Naive thymus-derived CD8-positive, alpha-beta T cell (primary cell): Measurements from ENCODE around the gene ZFP62. TPM values are rescaled to one million over a fixed set of nuclear protein-coding genes. Genes with fewer than 3 reads are reported as not detected.

Experiments
- ATAC-seq, 2 donors: fragments of 150-1000 bp; cut with Tn5 transposase in 1 of 2; sonication (Bioruptor Pico), chemical (Tn5 transposase) in 1 of 2; 1 replicate in 1 of 2; 2 replicates in 1 of 2; pipeline ENCODE4 v1.10.0; 2021; ENCODE audit warnings: mild to moderate bottlenecking in 2 of 2, moderate library complexity in 2 of 2
- POLR2A ChIA-PET: fragments of 350-600 bp; sonication (Branson Sonifier 250); formaldehyde crosslinking; loops from one replicate; lab custom pipeline; 2021; ENCODE audit warnings: antibody characterized with exemption; lab: Charles Lee
- DNase-seq, 10 donors: peaks; one replicate each; pipeline versions ENCODE4 v3.0.0 to v3.0.0-alpha.2; 2020 to 2022
- H3K27ac Mint-ChIP-seq, 10 donors: one replicate each; pipeline ENCODE4 v1.8.0; 2020 to 2022; ENCODE audit warnings: mild to moderate bottlenecking in 10 of 10, mixed read lengths in 10 of 10, moderate library complexity in 4 of 10, inconsistent platforms in 1 of 10
- H3K27me3 Mint-ChIP-seq, 5 donors: one replicate each; pipeline ENCODE4 v1.8.0; 2021 to 2022; ENCODE audit warnings: mixed read lengths in 5 of 5
- H3K36me3 Mint-ChIP-seq, 3 donors: one replicate each; pipeline ENCODE4 v1.8.0; 2020 to 2022; ENCODE audit warnings: mixed read lengths in 3 of 3, mild to moderate bottlenecking in 2 of 3, inconsistent platforms in 1 of 3
- H3K4me1 Mint-ChIP-seq, 4 donors: one replicate each; pipeline ENCODE4 v1.8.0; 2021 to 2022; ENCODE audit warnings: mixed read lengths in 4 of 4
- H3K4me3 Mint-ChIP-seq, 10 donors: one replicate each; pipeline ENCODE4 v1.8.0; 2020 to 2022; ENCODE audit warnings: mild to moderate bottlenecking in 10 of 10, mixed read lengths in 10 of 10, moderate library complexity in 6 of 10, inconsistent platforms in 1 of 10
- H3K9me3 Mint-ChIP-seq, 9 donors: one replicate each; pipeline ENCODE4 v1.8.0; 2020 to 2022; ENCODE audit warnings: mixed read lengths in 9 of 9, mild to moderate bottlenecking in 3 of 9, inconsistent platforms in 1 of 9, moderate library complexity in 1 of 9
- polyA plus RNA-seq, 3 donors: library from polyadenylated mRNA; unstranded; fragments of 300-500 nt; fragmentation: Illumina TruSeq; gene quantifications; one replicate each; pipeline ENCODE4 v1.2.3, GENCODE V29; 2021
- total RNA-seq, 8 experiments: library from RNA in 2 of 8; stranded (reverse) in 2 of 8; gene quantifications; one replicate each; pipeline ENCODE4 v1.2.3 and lab custom pipeline; 2021 to 2026

ZFP62 gene
- total and polyA plus RNA-seq, 5 experiments from 2014 or later = 20.0 to 74.4 (median 26.0) TPM

DNA sequence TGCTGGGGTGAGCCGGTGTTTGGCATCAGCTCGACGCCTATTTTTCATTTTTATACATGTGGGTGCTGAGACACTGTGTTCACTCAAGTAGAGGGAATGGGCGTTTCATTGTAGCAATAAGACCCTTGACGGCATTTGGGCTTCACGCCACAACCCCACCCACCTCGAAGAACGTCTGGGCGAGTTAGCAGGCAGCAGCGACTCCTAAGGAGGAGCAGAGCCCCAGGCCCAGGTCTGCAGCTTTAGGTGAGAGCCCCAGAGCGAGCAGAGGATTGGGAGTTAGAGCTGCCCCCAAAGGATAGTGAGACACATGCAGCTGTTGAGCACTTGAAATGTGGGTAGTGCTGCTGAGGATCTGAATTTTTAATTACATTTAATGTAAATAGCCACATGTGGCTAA, 1.6 kb upstream of the ZFP62 start:
- H3K36me3 Mint-ChIP-seq = peaks cover 0 to 16% (median 0%) of the 10 kb centered on the region in 3 donors
- peaks cover 0 to 2% (median 0%) of the 10 kb centered on the region in 5 donors for H3K27me3 Mint-ChIP-seq
- H3K9me3 Mint-ChIP-seq = no peaks in the 10 kb centered on the region
- peak overlapping the region in 3 of 10 donors; percentile 29 to 66 (median 52) for H3K27ac Mint-ChIP-seq
- H3K4me3 Mint-ChIP-seq = peak overlapping the region in 6 of 10 donors; percentile 9 to 66 (median 42)
- DNase-seq (no peak), ATAC-seq (no peak)
- H3K4me1 Mint-ChIP-seq = peaks cover 16 to 26% (median 20%) of the 10 kb centered on the region in 4 donors
- POLR2A ChIA-PET = interaction anchor here (1.1 to 8.3 kb wide), 9 partner anchors 31 to 380 kb away, joined by 3 to 124 read pairs (median 7); partner anchors contain the start of genes MGAT1 and TRIM41

DNA sequence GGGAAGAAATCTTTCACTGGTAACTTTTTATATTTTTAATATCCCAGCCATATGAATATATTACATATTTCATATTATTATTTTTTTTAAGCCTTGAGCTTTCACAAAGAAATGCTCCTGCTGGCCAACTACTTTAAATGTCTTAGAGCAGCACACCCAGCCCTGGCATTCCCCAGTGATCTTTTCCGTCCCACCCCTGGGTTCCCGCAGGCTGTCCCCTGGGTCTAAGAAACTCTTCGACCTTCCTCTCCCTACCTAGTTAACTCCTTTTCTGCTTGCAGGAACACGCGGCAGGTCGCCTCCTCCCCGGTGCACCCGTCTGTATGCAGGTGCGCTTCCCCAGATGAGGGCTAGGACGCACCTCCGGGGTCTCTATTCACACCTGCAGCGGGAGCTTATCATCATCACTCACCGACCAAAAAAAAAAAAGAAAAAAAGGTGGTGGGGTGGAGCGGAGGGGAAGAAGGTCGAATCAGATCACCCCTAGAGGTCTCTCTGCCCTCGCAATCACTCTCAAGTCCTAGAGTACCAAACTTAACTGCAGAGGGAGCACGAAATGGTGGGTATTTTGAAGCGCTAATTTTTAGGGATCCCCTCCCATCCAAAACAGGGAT, 696 bp downstream of the ZFP62 start:
- DNase-seq (peak in 7 of 10 donors; percentile 28 to 84 (median 56)), ATAC-seq (peak; percentile 75 to 81)
- Mint-ChIP-seq H3K27me3 (no peaks in the 10 kb centered on the region), H3K36me3 (peaks cover 4 to 35% (median 9%) of the 10 kb centered on the region in 3 donors), H3K27ac (peak overlapping the region; percentile 87 to 97 (median 96)), H3K9me3 (no peaks in the 10 kb centered on the region), H3K4me3 (peak overlapping the region; percentile 83 to 95 (median 91)), H3K4me1 (peaks cover 21 to 40% (median 27%) of the 10 kb centered on the region in 4 donors)
- POLR2A ChIA-PET = interaction anchor here (0.6 to 8.3 kb wide), 18 partner anchors 10 to 770 kb away, joined by 3 to 124 read pairs (median 4); partner anchors contain the start of gene MGAT1

DNA sequence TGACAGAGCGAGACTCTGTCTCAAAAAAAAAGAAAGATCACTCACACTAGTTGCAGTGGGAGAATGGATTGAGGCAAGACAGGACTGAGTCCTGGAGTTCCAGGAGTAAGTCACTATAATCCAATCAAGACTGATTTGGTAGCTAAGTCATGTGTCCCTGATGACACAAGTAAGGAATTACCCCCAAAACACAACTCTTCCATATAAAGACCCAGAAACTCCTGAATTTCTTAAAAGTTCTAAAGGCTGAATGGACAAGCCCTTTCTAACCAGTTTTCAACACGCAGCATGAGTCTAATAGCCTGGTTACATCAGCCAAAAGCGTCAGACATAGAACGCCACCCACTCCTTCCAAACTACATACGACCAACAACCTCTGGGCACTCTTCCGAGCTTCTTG, 2.5 kb downstream of the ZFP62 start:
- Mint-ChIP-seq H3K4me3 (peak overlapping the region in 2 of 10 donors; percentile 41 to 50), H3K36me3 (peaks cover 4 to 44% (median 10%) of the 10 kb centered on the region in 3 donors), H3K4me1 (peaks cover 26 to 50% (median 38%) of the 10 kb centered on the region in 4 donors)

DNA sequence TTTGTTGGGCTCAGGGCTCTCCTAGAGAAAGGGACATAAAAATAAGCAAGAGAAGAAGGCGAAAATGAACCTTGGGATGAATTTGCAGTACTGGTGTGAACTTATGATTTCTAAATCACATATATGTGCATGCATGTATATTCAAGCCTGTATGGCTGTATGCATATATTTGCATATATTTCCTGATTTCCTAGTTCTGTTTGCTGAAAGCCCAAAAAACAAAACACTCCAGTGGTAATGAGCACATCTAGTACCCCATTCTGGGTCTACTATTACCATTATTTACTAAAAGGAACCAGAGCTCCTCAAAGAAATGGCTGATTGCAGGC, 7.3 kb downstream of the ZFP62 start:
- Mint-ChIP-seq H3K36me3 (peaks cover 38 to 80% (median 45%) of the 10 kb centered on the region in 3 donors), H3K9me3 (peaks cover 0 to 29% (median 24%) of the 10 kb centered on the region in 9 donors), H3K27ac (no peak overlapping the region), H3K4me1 (peaks cover 12 to 50% (median 32%) of the 10 kb centered on the region in 4 donors), H3K4me3 (peak overlapping the region in 1 of 10 donors; percentile 31), H3K27me3 (no peaks in the 10 kb centered on the region)
- ATAC-seq (no peak), DNase-seq (no peak)
- POLR2A ChIA-PET = interaction anchor here (0.5 kb wide), 1 partner anchor 11 kb away, joined by 3 read pairs; no protein-coding TSS in a partner anchor

More for the DNA sequence above, 2.5 kb downstream of the ZFP62 start:
- no peak for DNase-seq
- POLR2A ChIA-PET = interaction anchor here (0.7 to 8.3 kb wide), 4 partner anchors 27 to 360 kb away, joined by 3 to 124 read pairs (median 4); no protein-coding TSS in a partner anchor
- peak overlapping the region in 3 of 10 donors; percentile 29 to 38 (median 37) for H3K27ac Mint-ChIP-seq
- no peaks in the 10 kb centered on the region for H3K9me3 Mint-ChIP-seq
- no peaks in the 10 kb centered on the region for H3K27me3 Mint-ChIP-seq
- ATAC-seq = no peak

DNA sequence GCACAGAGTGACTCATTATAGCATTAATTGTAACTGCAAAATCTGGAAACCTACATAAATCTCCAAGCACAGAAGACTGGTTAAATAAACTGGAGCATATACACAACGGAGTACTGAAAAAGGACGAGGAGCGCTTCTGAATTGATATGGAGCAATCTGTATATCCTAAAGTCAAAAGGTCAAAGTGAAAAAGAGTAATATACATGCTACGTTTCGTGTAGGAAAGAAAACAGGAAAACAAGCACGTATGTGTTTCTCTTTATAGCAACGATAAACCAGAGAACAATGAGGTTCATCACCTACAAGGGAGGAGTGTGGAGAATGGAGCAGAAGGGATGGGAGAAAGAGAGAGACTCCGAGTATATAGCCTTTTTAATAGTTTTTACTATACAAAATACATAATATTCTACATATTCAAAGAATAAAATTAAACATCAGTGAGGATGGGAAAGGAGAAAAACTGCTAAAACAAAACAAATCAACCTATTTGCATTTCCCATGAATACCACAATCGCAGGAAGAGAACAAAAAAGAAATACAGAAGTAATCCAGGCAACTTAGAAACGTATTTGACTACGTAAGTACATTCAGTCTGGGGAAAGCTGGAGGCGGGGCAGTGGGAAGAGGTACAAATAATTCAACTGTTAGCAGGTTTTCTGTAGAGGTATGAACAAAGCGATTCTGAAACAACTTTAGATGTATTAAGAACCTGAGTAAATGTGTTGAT, 7.8 kb downstream of the ZFP62 start:
- ATAC-seq (no peak), DNase-seq (no peak)
- peaks cover 0 to 34% (median 24%) of the 10 kb centered on the region in 9 donors for H3K9me3 Mint-ChIP-seq
- peak overlapping the region in 1 of 10 donors; percentile 31 for H3K4me3 Mint-ChIP-seq
- H3K4me1 Mint-ChIP-seq = peaks cover 10 to 45% (median 30%) of the 10 kb centered on the region in 4 donors
- no peak overlapping the region for H3K27ac Mint-ChIP-seq
- POLR2A ChIA-PET = interaction anchor here (1.5 kb wide), 1 partner anchor 22 kb away, joined by 4 read pairs; no protein-coding TSS in a partner anchor
- H3K27me3 Mint-ChIP-seq = no peaks in the 10 kb centered on the region
- H3K36me3 Mint-ChIP-seq = peaks cover 43 to 80% (median 50%) of the 10 kb centered on the region in 3 donors

DNA sequence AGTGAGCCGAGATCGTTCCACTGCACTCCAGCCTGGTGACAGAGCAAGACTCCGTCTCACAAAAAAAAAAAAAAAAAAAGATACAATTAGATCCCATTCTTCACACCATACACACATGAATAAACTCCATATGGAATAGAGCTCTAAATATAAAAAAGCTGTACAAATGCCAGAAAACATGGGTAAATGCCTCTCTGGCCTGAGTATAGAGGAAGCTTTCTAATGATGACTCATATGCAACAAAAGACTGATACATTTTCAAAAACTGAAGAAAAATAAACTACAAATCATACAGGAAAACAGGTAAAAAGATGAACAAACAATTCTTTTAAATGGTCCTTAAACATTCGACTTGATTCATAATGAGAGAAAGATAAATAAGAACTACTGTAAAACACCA, 8.6 kb downstream of the ZFP62 start:
- DNase-seq = no peak
- no peak overlapping the region for H3K27ac Mint-ChIP-seq
- ATAC-seq = no peak
- H3K4me3 Mint-ChIP-seq = no peak overlapping the region
- POLR2A ChIA-PET = interaction anchor here (0.7 to 1.5 kb wide), 2 partner anchors 11 to 22 kb away, joined by 4 to 6 read pairs; no protein-coding TSS in a partner anchor
- peaks cover 0 to 39% (median 25%) of the 10 kb centered on the region in 9 donors for H3K9me3 Mint-ChIP-seq
- no peaks in the 10 kb centered on the region for H3K27me3 Mint-ChIP-seq
- H3K36me3 Mint-ChIP-seq = peaks cover 50 to 83% (median 58%) of the 10 kb centered on the region in 3 donors
- H3K4me1 Mint-ChIP-seq = peaks cover 8 to 44% (median 30%) of the 10 kb centered on the region in 4 donors

DNA sequence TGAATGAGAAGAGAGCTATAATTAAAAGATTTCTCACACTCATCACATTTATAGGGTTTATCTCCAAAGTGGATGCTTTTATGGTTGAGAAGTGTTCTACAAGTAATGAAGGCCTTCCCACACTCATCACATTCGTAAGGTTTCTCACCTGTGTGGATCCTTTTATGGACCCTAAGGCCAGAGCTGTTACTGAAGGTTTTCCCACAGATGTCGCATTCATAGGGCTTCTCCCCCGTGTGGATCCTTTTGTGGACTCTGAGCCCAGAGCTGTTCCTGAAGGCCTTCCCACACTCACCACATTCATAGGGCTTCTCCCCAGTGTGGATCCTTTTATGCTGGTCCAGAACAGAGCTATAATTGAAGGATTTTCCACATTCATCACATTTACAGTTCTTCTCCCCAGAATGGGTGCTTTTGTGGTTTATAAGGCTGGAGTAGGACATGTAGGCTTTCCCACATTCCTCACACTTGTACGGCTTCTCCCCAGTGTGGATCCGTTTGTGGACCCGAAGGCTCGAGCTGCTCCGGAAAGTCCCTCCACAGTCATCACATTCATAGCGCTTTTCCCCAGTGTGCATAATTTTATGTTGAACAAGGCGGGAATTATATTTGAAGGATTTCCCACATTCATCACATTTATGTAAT, 10.5 kb downstream of the ZFP62 start:
- Mint-ChIP-seq H3K27me3 (no peaks in the 10 kb centered on the region), H3K4me3 (no peak overlapping the region), H3K4me1 (peaks cover 8 to 40% (median 24%) of the 10 kb centered on the region in 4 donors), H3K36me3 (peaks cover 51 to 76% (median 69%) of the 10 kb centered on the region in 3 donors), H3K27ac (peak overlapping the region in 1 of 10 donors; percentile 60), H3K9me3 (peaks cover 0 to 45% (median 25%) of the 10 kb centered on the region in 9 donors)
- ATAC-seq (no peak), DNase-seq (no peak)
- POLR2A ChIA-PET = interaction anchor here (0.9 to 2.7 kb wide), 6 partner anchors 10 to 56 kb away, joined by 3 to 14 read pairs (median 6); partner anchors contain the start of gene ZFP62

DNA sequence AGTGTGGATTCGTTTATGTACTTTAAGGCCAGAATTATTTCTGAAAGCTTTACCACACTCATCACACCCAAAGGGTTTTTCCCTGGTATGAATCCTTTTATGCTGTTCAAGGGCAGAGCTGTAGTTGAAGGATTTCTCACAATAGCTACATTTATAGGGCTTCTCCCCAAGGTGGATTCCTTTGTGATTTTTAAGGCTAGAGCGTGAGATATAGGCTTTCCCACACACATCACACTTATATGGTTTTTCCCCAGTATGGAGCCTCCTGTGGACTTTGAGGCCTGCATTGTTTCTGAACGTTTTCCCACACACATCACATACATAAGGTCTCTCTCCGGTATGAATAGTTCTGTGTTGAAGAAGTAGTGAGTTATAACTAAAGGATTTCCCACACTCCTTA, 11.2 kb downstream of the ZFP62 start:
- Mint-ChIP-seq H3K27me3 (no peaks in the 10 kb centered on the region), H3K4me1 (peaks cover 5 to 37% (median 19%) of the 10 kb centered on the region in 4 donors), H3K27ac (no peak overlapping the region), H3K9me3 (peaks cover 0 to 45% (median 25%) of the 10 kb centered on the region in 9 donors), H3K36me3 (peaks cover 51 to 69% (median 69%) of the 10 kb centered on the region in 3 donors), H3K4me3 (no peak overlapping the region)
- POLR2A ChIA-PET = interaction anchor here (1.5 to 2.7 kb wide), 5 partner anchors 11 to 56 kb away, joined by 4 to 14 read pairs (median 6); partner anchors contain the start of gene ZFP62
- no peak for ATAC-seq
- DNase-seq = no peak

DNA sequence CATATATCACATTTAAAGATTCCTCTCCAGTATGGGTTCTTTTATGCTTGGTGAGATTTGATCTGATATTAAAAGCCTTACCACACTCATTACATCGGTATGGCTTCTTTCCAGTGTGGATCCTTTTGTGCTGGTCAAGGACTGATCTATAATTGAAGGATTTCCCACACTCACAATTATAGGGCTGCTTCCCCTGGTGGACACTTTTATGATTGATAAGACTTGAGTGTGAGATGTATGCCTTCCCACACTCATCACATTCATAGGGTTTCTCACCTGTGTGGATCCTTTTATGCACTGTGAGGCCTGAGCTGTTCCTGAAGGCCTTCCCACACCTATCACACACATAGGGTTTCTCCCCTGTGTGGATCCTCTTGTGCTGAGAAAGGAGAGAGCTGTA, 12.2 kb downstream of the ZFP62 start:
- Mint-ChIP-seq H3K27me3 (no peaks in the 10 kb centered on the region), H3K9me3 (peaks cover 0 to 45% (median 25%) of the 10 kb centered on the region in 9 donors), H3K36me3 (peaks cover 51 to 69% (median 65%) of the 10 kb centered on the region in 3 donors), H3K4me3 (no peak overlapping the region), H3K27ac (no peak overlapping the region), H3K4me1 (peaks cover 2 to 33% (median 13%) of the 10 kb centered on the region in 4 donors)
- no peak for ATAC-seq
- POLR2A ChIA-PET = interaction anchor here (0.9 to 2.7 kb wide), 2 partner anchors 12 to 45 kb away, joined by 3 to 14 read pairs; partner anchors contain the start of gene ZFP62
- DNase-seq = no peak

DNA sequence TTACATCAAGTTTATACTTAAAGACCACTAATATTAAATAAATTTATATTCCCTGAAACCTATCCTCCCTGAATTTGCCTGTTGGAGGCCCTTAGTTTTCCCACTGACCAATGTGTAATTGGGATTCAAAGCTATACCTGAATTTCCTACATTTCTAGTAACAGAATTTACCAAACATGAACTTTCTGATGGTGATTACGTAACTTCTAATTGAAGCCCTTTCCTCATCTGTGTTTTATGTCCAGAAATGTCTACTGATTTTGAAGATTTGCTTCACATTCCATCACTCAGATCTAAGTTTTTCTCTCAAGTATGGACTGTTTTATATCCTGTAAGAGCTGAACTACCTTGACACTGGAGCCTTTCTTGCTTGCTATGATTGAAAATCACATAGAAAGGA, 12.8 kb downstream of the ZFP62 start:
- Mint-ChIP-seq H3K27ac (no peak overlapping the region), H3K4me3 (no peak overlapping the region), H3K36me3 (peaks cover 51 to 69% (median 65%) of the 10 kb centered on the region in 3 donors), H3K9me3 (peaks cover 0 to 45% (median 25%) of the 10 kb centered on the region in 9 donors), H3K4me1 (peaks cover 2 to 27% (median 8%) of the 10 kb centered on the region in 4 donors), H3K27me3 (no peaks in the 10 kb centered on the region)
- ATAC-seq = no peak
- no peak for DNase-seq
- POLR2A ChIA-PET = interaction anchor here (0.9 kb wide), 1 partner anchor 44 kb away, joined by 3 read pairs; no protein-coding TSS in a partner anchor

DNA sequence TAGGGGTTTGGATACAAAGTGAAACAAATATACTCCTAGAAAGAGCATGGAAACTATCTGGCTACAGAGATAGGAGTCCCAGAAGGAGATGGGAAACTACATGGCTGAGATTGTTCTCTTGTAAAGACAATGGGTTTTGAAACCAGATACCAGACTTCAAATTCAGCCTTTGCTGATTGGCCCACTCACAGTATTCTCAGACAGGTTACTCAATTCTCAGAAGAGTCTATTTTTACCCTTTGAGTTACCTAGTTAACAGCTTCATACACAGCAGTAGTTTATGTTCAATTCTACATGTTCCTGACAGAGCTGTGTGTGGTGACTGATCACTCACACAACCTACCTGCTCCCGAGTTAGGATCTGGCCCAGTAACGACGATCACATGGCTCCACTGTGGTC, 14.1 kb downstream of the ZFP62 start:
- no peaks in the 10 kb centered on the region for H3K27me3 Mint-ChIP-seq
- POLR2A ChIA-PET = interaction anchor here (0.8 to 1.3 kb wide), 3 partner anchors 13 to 36 kb away, joined by 3 to 5 read pairs (median 3); no protein-coding TSS in a partner anchor

More for the DNA sequence above, 14.1 kb downstream of the ZFP62 start:
- H3K27ac Mint-ChIP-seq = no peak overlapping the region
- H3K4me1 Mint-ChIP-seq = peaks cover 0 to 17% (median 4%) of the 10 kb centered on the region in 4 donors
- peaks cover 3 to 45% (median 25%) of the 10 kb centered on the region in 9 donors for H3K9me3 Mint-ChIP-seq
- ATAC-seq (no peak), DNase-seq (no peak)
- no peak overlapping the region for H3K4me3 Mint-ChIP-seq
- H3K36me3 Mint-ChIP-seq = peaks cover 45 to 64% (median 55%) of the 10 kb centered on the region in 3 donors
